Duodenal mucosa (tissue), 2 donors: ENCODE results near the gene SORL1-AS1.

Experiments
- H3K27ac ChIP-seq: one replicate; pipeline ENCODE4 v1.7.0; 2013; ENCODE audit warnings: low read depth, low read length
- H3K27me3 ChIP-seq, 2 donors: one replicate each; pipeline ENCODE4 v1.7.0; 2013; ENCODE audit warnings: low read length in 2 of 2, control low read depth in 1 of 2; ENCODE audit not compliant: insufficient read depth in 2 of 2, control insufficient read depth in 1 of 2
- H3K36me3 ChIP-seq, 2 donors: one replicate each; pipeline ENCODE4 v1.7.0; 2013; ENCODE audit warnings: low read length in 2 of 2, control low read depth in 1 of 2; ENCODE audit not compliant: insufficient read depth in 2 of 2, control insufficient read depth in 1 of 2
- H3K4me1 ChIP-seq, 2 donors: one replicate each; pipeline ENCODE4 v1.7.0; 2013; ENCODE audit warnings: low read length in 2 of 2, control low read depth in 1 of 2; ENCODE audit not compliant: insufficient read depth in 2 of 2, control insufficient read depth in 1 of 2
- H3K4me3 ChIP-seq, 2 donors: one replicate each; pipeline ENCODE4 v1.7.0; 2013; ENCODE audit warnings: low read length in 2 of 2, low read depth in 1 of 2
- H3K9ac ChIP-seq, 2 donors: one replicate each; pipeline ENCODE4 v1.7.0; 2013; ENCODE audit warnings: low read length in 2 of 2, low read depth in 1 of 2
- H3K9me3 ChIP-seq, 2 donors: one replicate each; pipeline ENCODE4 v1.7.0; 2013; ENCODE audit warnings: low read length in 2 of 2, control low read depth in 1 of 2; ENCODE audit not compliant: control insufficient read depth in 1 of 2

SORL1-AS1 gene

DNA sequence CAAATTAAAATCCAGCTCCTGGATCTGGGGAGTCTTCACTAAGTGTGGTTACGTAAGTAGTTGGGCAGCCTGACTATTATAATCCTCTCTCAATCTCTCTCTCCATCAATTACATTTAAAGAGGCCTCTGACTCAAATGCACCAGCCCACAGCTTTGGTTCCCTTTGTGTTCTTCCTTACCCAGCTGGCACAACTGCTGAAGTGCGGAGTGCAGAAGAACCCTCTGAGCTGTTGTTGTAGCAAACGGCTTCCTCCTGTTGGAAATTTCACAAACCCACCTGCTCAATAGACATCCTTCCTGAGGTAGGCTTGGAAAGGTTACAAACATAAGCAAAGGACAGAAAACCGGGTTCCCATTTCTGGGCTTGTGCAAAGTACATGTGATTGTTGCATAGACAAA lies 17.6 kb downstream of the SORL1-AS1 start:
- Histone ChIP-seq H3K9me3 (no peaks in the 10 kb centered on the region), H3K9ac (no peak overlapping the region), H3K4me1 (peaks cover 0 to 5% of the 10 kb centered on the region in 2 donors), H3K27ac (no peak overlapping the region), H3K4me3 (no peak overlapping the region), H3K27me3 (no peaks in the 10 kb centered on the region), H3K36me3 (no peaks in the 10 kb centered on the region)

DNA sequence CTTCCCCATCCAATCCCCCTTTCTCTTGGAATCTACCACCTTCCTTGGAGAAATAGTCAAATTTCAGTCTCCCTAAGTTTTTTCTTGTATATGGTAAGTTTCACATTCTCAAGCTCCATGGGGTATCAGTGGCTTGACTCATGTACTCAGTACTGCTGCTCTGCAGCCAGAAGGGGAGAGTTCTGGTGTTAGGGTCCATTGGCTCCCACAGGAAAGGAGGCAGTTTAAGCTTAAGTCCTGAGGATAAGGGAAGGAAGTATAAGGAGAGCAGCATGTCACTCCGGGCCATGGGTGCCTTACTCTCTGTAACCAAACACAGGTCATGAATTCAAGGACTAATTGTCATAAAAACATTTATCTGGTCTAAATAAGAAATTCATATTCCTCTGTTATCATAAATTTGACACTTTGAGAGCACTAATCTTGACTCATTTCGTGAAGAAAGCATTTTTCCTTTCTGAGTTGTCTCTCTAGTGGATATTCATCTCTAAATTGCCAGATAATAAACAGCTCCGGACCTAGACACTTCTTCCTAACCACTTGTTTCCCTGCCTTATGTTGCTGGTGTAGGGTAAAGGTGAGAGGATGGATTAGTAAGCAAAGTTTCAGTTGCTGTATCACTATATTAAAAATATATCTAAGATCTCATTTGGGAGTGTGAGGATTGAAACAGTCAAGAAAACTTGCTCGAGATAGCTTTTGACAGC lies 20.8 kb downstream of the SORL1-AS1 start:
- H3K27me3 ChIP-seq: no peaks in the 10 kb centered on the region
- H3K4me3 ChIP-seq: no peak overlapping the region
- H3K36me3 ChIP-seq: no peaks in the 10 kb centered on the region
- H3K9ac ChIP-seq: no peak overlapping the region
- H3K4me1 ChIP-seq: peaks cover under 1 to 10% of the 10 kb centered on the region in 2 donors
- no peaks in the 10 kb centered on the region for H3K9me3 ChIP-seq
- no peak overlapping the region for H3K27ac ChIP-seq

DNA sequence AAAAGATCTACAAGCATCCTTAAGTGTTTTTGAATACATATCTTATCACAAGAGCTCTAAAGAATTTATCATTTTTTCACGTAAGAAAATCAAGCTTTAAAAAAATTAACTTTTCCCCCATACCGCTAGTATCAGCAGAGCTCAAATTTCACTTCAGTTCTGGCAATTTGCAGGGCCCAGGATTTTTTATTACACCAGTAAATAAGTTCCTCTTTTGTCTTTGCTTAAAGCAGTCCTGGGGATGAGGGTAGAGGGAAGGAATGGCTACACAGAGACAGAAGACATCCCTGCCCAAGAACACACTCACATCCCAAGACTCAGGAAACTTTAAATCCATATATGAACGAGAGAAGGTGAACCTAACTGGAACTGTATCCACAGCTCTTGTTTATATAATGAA lies 23.2 kb downstream of the SORL1-AS1 start:
- no peak overlapping the region for H3K27ac ChIP-seq
- peaks cover 3 to 4% of the 10 kb centered on the region in 2 donors for H3K27me3 ChIP-seq
- H3K4me1 ChIP-seq: peaks cover 4 to 14% of the 10 kb centered on the region in 2 donors
- H3K4me3 ChIP-seq: no peak overlapping the region
- H3K36me3 ChIP-seq: no peaks in the 10 kb centered on the region
- H3K9me3 ChIP-seq: no peaks in the 10 kb centered on the region
- no peak overlapping the region for H3K9ac ChIP-seq

DNA sequence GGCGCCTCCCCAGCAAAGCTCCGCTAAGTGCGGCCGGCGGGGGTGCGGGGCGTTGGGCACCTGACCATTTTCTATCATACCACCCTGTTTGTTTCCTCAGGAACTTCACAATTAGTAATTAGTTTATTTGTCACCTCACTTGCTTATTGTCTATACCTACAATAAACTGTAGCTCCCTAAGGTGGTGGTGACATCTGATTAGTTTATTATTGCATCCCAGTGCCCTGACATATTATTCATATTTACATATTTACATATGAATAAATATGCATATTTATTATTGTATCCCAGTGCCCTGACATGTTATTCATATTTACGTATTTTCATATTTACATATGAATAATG lies 25.4 kb downstream of the SORL1-AS1 start:
- Histone ChIP-seq H3K27ac (no peak overlapping the region), H3K4me1 (peaks cover 4 to 9% of the 10 kb centered on the region in 2 donors), H3K36me3 (no peaks in the 10 kb centered on the region), H3K9ac (no peak overlapping the region), H3K27me3 (peaks cover 3 to 4% of the 10 kb centered on the region in 2 donors), H3K4me3 (peak overlapping the region in 1 of 2 donors; percentile 53), H3K9me3 (no peaks in the 10 kb centered on the region)

DNA sequence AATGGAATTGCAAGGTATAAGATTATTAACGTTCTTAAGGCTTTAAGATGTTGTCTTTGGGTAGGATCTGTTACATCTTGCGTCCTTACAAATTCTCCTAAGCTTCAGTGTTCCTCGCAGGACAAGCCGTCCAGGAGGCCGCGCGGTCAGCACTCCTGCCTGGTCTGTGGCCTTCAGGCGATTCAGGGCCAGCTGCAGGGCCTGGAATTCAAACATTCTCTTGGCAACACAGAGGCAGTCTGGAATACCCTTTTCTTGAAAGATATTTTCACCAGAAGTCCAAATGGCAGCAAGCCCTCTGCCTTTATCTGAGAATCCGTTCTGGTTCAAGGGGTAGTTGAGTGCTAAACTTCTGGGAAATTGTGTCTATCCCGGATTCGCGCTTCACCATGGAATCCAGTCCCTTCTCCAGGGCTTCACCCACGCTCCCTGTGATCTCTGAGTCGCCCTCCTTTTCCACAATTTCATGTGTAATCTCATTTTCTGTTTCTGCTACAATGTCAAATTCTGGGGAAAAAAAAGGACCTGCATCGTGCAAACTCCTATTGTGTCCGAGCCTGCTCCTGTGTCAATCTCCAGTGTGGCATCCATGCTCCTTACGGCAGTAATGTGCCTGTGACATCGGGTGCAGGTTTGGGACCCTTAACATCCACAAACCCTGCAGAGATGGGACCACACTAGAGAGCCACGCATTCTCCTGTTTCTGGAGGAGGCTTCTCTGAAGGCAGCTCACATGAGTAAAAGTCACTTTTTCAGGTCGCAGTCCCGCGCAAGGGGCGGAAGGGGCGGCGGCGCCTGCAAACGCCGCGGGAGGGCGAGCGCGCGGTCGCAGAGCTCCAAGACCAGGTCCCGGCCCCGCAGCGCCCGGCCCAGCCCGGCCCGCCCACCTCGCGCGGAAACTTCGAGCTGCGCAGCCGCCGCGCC lies 26.0 kb downstream of the SORL1-AS1 start:
- Histone ChIP-seq H3K4me3 (peak overlapping the region; percentile 53 to 65), H3K27me3 (peaks cover 3 to 4% of the 10 kb centered on the region in 2 donors), H3K36me3 (no peaks in the 10 kb centered on the region), H3K4me1 (peaks cover 4 to 9% of the 10 kb centered on the region in 2 donors), H3K27ac (no peak overlapping the region), H3K9ac (peak overlapping the region in 1 of 2 donors; percentile 26), H3K9me3 (no peaks in the 10 kb centered on the region)

DNA sequence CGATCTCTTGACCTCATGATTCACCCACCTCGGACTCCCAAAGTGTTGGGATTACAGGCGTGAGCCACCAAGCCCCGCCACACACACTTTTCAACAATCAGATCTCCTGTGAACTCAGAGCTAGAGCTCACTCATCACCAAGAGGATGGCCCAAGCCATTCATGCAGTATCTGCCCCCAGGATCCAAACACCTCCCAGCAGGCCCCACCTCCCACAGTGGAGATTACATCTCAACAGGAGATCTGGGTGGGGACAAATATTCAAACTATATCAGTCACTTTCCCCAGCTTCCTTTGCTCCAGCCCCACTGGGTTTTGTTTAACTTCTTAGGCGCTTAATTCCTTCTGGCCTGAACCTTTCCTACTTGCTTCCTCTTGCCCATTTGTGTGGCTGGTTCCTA lies 26.9 kb downstream of the SORL1-AS1 start:
- Histone ChIP-seq H3K9me3 (no peaks in the 10 kb centered on the region), H3K27me3 (peaks cover 3 to 4% of the 10 kb centered on the region in 2 donors), H3K9ac (no peak overlapping the region), H3K36me3 (no peaks in the 10 kb centered on the region), H3K4me3 (no peak overlapping the region), H3K4me1 (peaks cover 4 to 9% of the 10 kb centered on the region in 2 donors), H3K27ac (no peak overlapping the region)

DNA sequence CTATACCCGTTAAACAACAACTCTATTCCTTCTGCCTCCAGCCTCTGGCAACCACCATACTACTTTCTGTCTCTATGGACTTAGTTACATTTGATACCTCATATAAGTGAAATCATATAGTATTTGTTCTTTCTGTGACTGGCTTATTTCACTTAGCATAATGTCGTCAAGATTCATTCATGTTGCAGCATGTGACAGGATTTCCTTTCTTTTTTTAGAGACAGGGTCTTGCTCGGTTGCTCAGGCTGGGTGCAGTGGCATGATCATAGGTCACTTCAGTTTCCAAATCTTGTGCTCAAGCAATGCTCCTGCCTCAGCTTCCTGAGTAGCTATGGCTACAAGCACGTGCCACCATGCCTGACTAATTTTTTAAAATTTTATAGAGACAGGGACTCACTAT lies 30.1 kb downstream of the SORL1-AS1 start:
- no peaks in the 10 kb centered on the region for H3K36me3 ChIP-seq
- no peaks in the 10 kb centered on the region for H3K9me3 ChIP-seq
- H3K4me3 ChIP-seq: no peak overlapping the region
- H3K27me3 ChIP-seq: peaks cover 3 to 4% of the 10 kb centered on the region in 2 donors
- no peak overlapping the region for H3K9ac ChIP-seq
- H3K4me1 ChIP-seq: peaks cover 6 to 10% of the 10 kb centered on the region in 2 donors
- no peak overlapping the region for H3K27ac ChIP-seq

DNA sequence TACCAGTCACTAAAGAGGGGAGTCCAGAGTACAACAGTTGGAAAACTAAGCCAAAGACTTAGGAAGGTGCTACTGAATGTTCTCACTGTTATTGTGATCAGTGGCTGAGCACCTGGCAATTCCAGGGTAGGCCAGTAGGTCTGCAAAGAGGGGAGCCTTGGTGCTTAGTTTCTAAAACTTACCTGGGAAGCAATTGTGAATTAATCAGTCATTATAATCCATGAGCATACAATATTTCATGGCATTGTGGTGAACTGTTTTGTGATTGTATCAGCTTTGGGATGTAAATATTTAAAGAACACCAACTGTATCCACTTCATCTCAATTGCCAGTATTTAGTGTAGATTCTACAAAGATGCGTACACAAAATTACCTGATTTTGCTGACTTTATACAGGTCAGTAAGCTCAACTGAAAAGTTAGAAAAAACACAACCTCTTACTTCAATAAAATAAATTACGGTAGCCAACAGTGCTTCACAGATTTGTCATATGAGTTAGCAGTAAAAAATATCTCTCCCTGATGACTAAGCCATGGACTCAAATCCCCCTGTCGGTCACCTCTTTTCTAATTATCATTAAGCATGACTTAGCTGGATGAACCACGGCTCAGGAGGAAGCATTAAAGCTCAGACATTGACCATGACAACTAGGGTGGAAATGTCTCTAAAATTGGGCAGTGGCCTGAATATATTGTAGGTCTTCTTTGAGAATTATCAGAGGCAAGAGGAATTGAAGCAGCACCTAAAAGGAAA lies 31.4 kb downstream of the SORL1-AS1 start:
- no peaks in the 10 kb centered on the region for H3K9me3 ChIP-seq
- H3K4me1 ChIP-seq: peaks cover 10 to 12% of the 10 kb centered on the region in 2 donors
- H3K27me3 ChIP-seq: no peaks in the 10 kb centered on the region
- no peak overlapping the region for H3K4me3 ChIP-seq
- H3K9ac ChIP-seq: no peak overlapping the region
- H3K36me3 ChIP-seq: no peaks in the 10 kb centered on the region
- H3K27ac ChIP-seq: no peak overlapping the region

DNA sequence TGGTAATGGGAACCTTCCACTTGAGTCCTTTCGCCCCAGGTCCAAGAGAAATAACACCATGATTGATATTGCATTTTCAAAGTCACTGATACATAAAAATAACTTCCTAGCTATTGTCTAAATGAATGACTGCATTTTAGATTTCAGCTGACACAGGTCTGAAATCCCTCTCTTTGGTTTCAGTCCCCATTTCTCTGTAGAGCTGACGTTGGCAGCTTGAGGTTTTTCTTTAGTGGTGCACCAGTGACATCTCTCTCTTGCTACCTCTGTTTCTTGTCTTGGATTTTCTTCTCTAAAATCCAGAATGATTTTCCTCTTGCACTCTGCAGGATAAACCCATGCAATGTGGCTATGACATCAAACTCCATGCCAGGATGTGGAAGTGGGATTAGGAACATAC lies 32.4 kb downstream of the SORL1-AS1 start:
- no peak overlapping the region for H3K27ac ChIP-seq
- H3K4me3 ChIP-seq: no peak overlapping the region
- no peaks in the 10 kb centered on the region for H3K9me3 ChIP-seq
- no peak overlapping the region for H3K9ac ChIP-seq
- no peaks in the 10 kb centered on the region for H3K27me3 ChIP-seq
- peaks cover 10 to 12% of the 10 kb centered on the region in 2 donors for H3K4me1 ChIP-seq
- H3K36me3 ChIP-seq: no peaks in the 10 kb centered on the region

DNA sequence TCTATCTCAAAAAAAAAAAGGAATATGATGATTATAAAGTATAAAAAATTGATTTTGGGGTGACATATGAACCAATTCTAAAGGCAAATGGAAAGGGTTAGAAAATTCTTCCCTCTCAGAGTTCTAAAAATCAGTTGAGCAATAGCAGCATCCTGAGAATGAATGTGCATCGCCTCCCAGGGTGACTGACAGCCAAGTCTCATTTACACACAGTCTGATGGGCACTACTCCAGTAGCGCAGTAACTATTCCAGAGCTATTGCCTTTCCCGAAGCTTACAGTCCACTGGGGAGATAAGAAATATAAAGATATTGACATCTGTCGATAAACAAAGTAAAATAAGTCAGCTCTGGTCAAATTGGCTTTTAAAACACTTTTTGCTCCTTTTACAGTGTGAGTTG lies 32.9 kb downstream of the SORL1-AS1 start:
- Histone ChIP-seq H3K27ac (no peak overlapping the region), H3K4me3 (no peak overlapping the region), H3K27me3 (no peaks in the 10 kb centered on the region), H3K4me1 (peaks cover 10 to 12% of the 10 kb centered on the region in 2 donors), H3K9ac (no peak overlapping the region), H3K9me3 (no peaks in the 10 kb centered on the region), H3K36me3 (no peaks in the 10 kb centered on the region)
